AG04450 (cell line): ENCODE data around the gene NUDT14. TPM values are rescaled to one million over a fixed set of nuclear protein-coding genes. Genes with fewer than 3 reads are reported as not detected.

Source experiments
- CTCF ChIA-PET: fragments of 300-600, 350-600 bp; formaldehyde crosslinking; extraction: SDS; loops from one replicate; lab custom pipeline; 2022; ENCODE audit warnings: antibody characterized with exemption, inconsistent platforms; lab: Charles Lee
- POLR2A ChIA-PET: fragments of 350-600 bp; formaldehyde crosslinking; extraction: SDS; loops from one replicate; lab custom pipeline; 2021; ENCODE audit warnings: antibody characterized with exemption, inconsistent platforms; lab: Yijun Ruan, JAX
- DNase-seq: peaks from one replicate; pipeline ENCODE4 v3.0.0-alpha.2; 2011; ENCODE audit warnings: low read depth, low spot score
- H3K27ac ChIP-seq: one replicate; pipeline ENCODE4 v1.5.1; 2012; ENCODE audit warnings: low read depth, low read length, control low read depth
- H3K27me3 ChIP-seq: one replicate; pipeline ENCODE4 v1.6.0; 2012; ENCODE audit warnings: low read length; ENCODE audit not compliant: control insufficient read depth, insufficient read depth
- H3K4me3 ChIP-seq: 2 replicates; pipeline ENCODE4 v1.5.1; 2011; ENCODE audit warnings: mild to moderate bottlenecking, low read depth, low read length, control low read depth
- H3K9me3 ChIP-seq: 2 replicates; pipeline ENCODE4 v1.5.1; 2012; ENCODE audit warnings: low read length; ENCODE audit not compliant: control insufficient read depth, insufficient read depth
- CTCF ChIP-seq: IDR thresholded peaks from 2 replicates; pipeline ENCODE4 v1.5.1; 2011; ENCODE audit warnings: low read depth, low read length, control low read depth, inconsistent platforms
- polyA plus RNA-seq: library from polyadenylated mRNA; depleted of rRNA; stranded (reverse); fragments of >200 nt; gene quantifications from 2 replicates; pipeline ENCODE4 v1.2.3, GENCODE V29; 2011

The NUDT14 gene
- polyA plus RNA-seq, 1 experiment: 7.2 TPM

GRCh38 chr14:105159344-105159743, 21.8 kb downstream of the NUDT14 start:
- ChIA-PET POLR2A (no interaction called here), CTCF (interaction anchor here (0.6 to 1.0 kb wide), 2 partner anchors 13 to 193 kb away, joined by 3 to 9 read pairs; no protein-coding TSS in a partner anchor)
- no peak overlapping the region for H3K27ac ChIP-seq
- peaks cover 9% of the 10 kb centered on the region for H3K27me3 ChIP-seq
- H3K4me3 ChIP-seq: no peak overlapping the region
- DNase-seq: no peak
- no peak for TF ChIP-seq CTCF
- peaks cover 5% of the 10 kb centered on the region for H3K9me3 ChIP-seq

DNA sequence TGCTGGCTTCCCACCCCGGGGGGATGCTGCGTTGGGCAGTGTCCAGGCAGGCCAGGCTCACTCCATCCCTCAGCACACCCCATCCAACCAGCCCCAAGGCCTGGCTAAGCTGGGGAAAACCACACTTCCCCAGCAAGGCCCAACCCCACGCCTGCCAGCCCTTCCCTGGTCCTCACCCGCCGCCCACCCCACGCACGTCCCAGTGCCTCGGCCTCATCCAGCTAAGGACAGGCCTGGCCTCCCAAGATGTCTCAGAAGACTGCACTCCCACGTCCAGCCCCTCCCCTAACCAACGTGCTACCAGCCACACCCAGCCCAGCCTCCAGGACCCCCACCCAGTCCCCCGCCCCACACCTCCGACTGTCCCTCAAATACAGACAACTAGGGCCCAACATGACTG, 22.3 kb downstream of the NUDT14 start:
- DNase-seq: no peak
- Histone ChIP-seq H3K9me3 (peaks cover 5% of the 10 kb centered on the region), H3K4me3 (no peak overlapping the region), H3K27ac (no peak overlapping the region), H3K27me3 (peaks cover 9% of the 10 kb centered on the region)
- TF ChIP-seq CTCF: no peak
- POLR2A ChIA-PET: no interaction called here
- CTCF ChIA-PET: no interaction called here

GRCh38 chr14:105157872-105158271, 23.2 kb downstream of the NUDT14 start:
- no peak for TF ChIP-seq CTCF
- Histone ChIP-seq H3K4me3 (no peak overlapping the region), H3K27me3 (peaks cover 9% of the 10 kb centered on the region), H3K27ac (no peak overlapping the region), H3K9me3 (peaks cover 5% of the 10 kb centered on the region)
- DNase-seq: no peak
- ChIA-PET POLR2A (no interaction called here), CTCF (no interaction called here)

DNA sequence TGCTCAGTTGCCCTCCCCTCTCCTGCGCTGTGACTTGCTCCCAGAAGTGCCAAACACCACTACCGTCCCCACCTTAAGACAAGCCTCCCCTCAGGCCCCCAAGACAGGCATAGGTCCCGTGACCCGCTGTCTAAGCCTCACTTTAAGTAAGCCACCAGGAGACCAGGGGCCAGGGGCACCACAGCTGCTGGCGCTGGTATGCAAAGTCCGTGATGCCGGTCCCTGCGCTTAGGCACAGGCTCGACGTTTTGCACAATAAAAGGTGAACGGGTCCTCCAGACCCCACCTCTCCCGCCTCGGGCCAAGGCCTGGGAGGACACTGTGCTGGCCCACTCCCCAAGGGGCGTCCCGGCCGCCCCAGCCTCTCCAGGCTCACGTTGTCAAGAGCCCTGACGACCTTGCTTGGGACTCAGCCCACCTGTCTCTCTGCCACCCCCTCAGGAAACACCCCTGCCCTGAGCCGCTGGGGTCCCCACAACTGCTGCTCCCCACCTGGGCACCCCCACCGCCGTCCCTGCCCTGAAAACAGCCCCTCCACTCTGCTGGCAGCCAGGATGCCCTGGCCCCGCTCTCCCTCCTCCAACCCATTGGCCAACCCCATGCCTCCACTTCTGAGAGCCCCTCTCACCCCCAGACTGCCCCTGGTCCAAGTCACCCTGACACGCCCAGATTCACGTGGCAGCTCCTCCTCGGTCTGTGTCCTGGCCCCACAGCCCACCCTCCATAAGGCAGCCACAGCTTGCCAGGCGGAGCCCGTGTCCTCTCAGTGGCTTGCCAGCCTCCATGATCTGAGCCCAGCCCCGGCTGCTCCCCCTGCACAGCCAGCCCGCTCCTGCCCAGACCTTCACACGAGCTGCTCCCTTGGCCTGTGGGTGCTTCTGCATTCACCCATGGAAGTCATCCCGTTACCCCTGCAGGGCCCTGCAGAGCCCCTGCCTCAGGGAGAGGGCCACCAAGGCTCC, 24.4 kb downstream of the NUDT14 start:
- H3K27ac ChIP-seq: no peak overlapping the region
- ChIA-PET POLR2A (no interaction called here), CTCF (no interaction called here)
- H3K9me3 ChIP-seq: no peaks in the 10 kb centered on the region; the same call in 1 of the 2 replicates
- H3K27me3 ChIP-seq: peaks cover 9% of the 10 kb centered on the region
- DNase-seq: no peak
- no peak for TF ChIP-seq CTCF
- H3K4me3 ChIP-seq: no peak overlapping the region

DNA sequence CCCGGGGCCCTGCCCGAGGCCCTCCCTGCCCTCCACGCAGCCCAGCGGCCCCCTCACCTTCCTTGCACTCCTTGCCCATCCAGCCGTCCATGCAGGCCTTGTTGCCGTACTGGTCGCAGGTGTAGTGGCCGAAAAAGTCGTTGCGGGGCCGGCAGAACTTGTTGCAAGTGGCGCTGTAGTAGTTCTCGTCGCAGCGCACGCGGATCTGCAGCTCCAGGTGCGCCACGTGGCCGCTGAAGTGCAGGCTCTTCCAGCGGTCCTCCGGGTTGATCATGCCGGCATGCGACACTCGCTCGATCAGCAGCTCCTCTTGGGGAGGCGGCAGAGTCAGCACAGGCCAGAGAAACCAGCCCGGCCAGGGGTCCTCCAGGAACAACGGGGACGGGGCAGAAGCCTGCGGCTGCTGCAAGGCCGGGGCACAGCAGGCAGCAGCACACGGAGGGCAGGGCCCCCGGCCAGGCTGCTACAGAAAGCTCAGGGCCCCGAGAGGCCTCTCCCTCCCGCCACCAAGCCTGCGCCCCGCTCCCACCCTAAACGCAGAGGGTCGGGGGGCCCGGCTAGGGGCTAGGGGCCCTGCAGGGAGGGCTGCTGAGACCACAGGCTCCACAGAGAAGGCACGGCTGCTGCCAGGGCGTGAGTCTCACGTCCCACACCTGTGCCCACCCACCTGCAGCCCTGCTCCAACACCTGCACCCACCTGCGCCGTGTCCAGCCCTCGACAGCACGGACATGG, 25.3 kb downstream of the NUDT14 start:
- POLR2A ChIA-PET: no interaction called here

More for the DNA sequence above, 25.3 kb downstream of the NUDT14 start:
- Histone ChIP-seq H3K4me3 (no peak overlapping the region), H3K27ac (no peak overlapping the region), H3K9me3 (no peaks in the 10 kb centered on the region; the same call in 1 of the 2 replicates), H3K27me3 (peaks cover 9% of the 10 kb centered on the region)
- CTCF ChIA-PET: no interaction called here
- no peak for DNase-seq
- no peak for TF ChIP-seq CTCF
